H1 (cell line): ENCODE results near the gene HPN. TPM values are rescaled to one million over a fixed set of nuclear protein-coding genes. Genes with fewer than 3 reads are reported as not detected.

Source experiments
- CTCF ChIA-PET: fragments of 300-600 bp; sonication (Branson Sonifier 250); formaldehyde crosslinking; loops from one replicate; lab custom pipeline; 2021; ENCODE audit not compliant: partially characterized antibody; lab: Charles Lee
- POLR2A ChIA-PET: fragments of 300-600 bp; sonication (Branson Sonifier 250); formaldehyde crosslinking; loops from one replicate; lab custom pipeline; 2021; ENCODE audit warnings: inconsistent platforms; ENCODE audit not compliant: partially characterized antibody; lab: Charles Lee
- DNase-seq, 2 experiments: peaks; one replicate each; pipeline versions ENCODE4 v3.0.0 to v3.0.0-alpha.2; 2010 to 2022; ENCODE audit warnings: low spot score in 2 of 2, low read depth in 1 of 2, mixed read lengths in 1 of 2
- FAIRE-seq: peaks from 2 replicates; lab custom pipeline; 2011; peaks lifted over from hg19 to GRCh38; lab: Jason Lieb, UNC
- H2AFZ ChIP-seq: 2 replicates; pipeline ENCODE4 v1.8.1; 2012; ENCODE audit warnings: low read length, inconsistent platforms
- H2AK5ac ChIP-seq: 2 replicates; pipeline ENCODE4 v1.6.1; 2013; ENCODE audit warnings: low read depth, low read length
- H2BK120ac ChIP-seq: replicated peaks from 2 replicates; pipeline ENCODE3; 2013; ENCODE audit warnings: low read depth, low read length, inconsistent platforms
- H2BK12ac ChIP-seq: 2 replicates; pipeline ENCODE4 v1.6.1; 2013; ENCODE audit warnings: low read depth, low read length
- H2BK15ac ChIP-seq: 2 replicates; pipeline ENCODE4 v1.6.1; 2013; ENCODE audit warnings: low read length
- H2BK20ac ChIP-seq: 2 replicates; pipeline ENCODE4 v1.6.1; 2013; ENCODE audit warnings: low read length
- H2BK5ac ChIP-seq: 2 replicates; pipeline ENCODE4 v1.6.1; 2013; ENCODE audit warnings: low read depth, low read length
- H3K14ac ChIP-seq: 2 replicates; pipeline ENCODE4 v1.6.1; 2013; ENCODE audit warnings: inconsistent platforms; ENCODE audit not compliant: insufficient read length
- H3K18ac ChIP-seq: 2 replicates; pipeline ENCODE4 v1.6.1; 2013; ENCODE audit warnings: low read length; ENCODE audit errors: extremely low read depth
- H3K23ac ChIP-seq: 2 replicates; pipeline ENCODE4 v1.6.1; 2013; ENCODE audit warnings: inconsistent platforms; ENCODE audit not compliant: insufficient read length
- H3K23me2 ChIP-seq: 2 replicates; pipeline ENCODE4 v1.6.1; 2013; ENCODE audit warnings: low read depth, low read length
- H3K27ac ChIP-seq: 2 replicates; pipeline ENCODE4 v1.6.1; 2011; ENCODE audit warnings: low read depth, low read length, inconsistent platforms
- H3K27me3 ChIP-seq, 4 experiments: replicated peaks in 1 of 4; 1 replicate in 1 of 4; 2 replicates in 3 of 4; pipeline versions ENCODE4 v1.6.1 to v1.8.1; 2011 to 2013; ENCODE audit warnings: low read length in 3 of 4, mild to moderate bottlenecking in 3 of 4, inconsistent platforms in 2 of 4, mixed read lengths in 2 of 4, moderate library complexity in 1 of 4; ENCODE audit not compliant: control insufficient read depth in 3 of 4, insufficient read depth in 3 of 4; ENCODE audit errors: extremely low read depth in 1 of 4
- H3K36me3 ChIP-seq, 4 experiments: 2 replicates each; pipeline versions ENCODE4 v1.6.1 to v1.8.1; 2011 to 2013; ENCODE audit warnings: mild to moderate bottlenecking in 4 of 4, low read length in 3 of 4, moderate library complexity in 2 of 4, control low read depth in 1 of 4, inconsistent platforms in 1 of 4; ENCODE audit not compliant: insufficient read depth in 4 of 4, control insufficient read depth in 2 of 4
- H3K4ac ChIP-seq: replicated peaks from 2 replicates; pipeline ENCODE3; 2013; ENCODE audit warnings: low read length, low read depth, mixed read lengths, inconsistent platforms; ENCODE audit not compliant: insufficient read length
- H3K4me1 ChIP-seq, 4 experiments: replicated peaks in 1 of 4; 1 replicate in 1 of 4; 2 replicates in 3 of 4; pipeline versions ENCODE4 v1.6.1 to v1.8.1; 2011 to 2013; ENCODE audit warnings: low read length in 3 of 4, inconsistent platforms in 2 of 4, mixed read lengths in 1 of 4; ENCODE audit not compliant: insufficient read depth in 4 of 4, control insufficient read depth in 3 of 4
- H3K4me2 ChIP-seq, 2 experiments: 2 replicates each; pipeline versions ENCODE4 v1.6.1 to v1.8.1; 2011 to 2013; ENCODE audit warnings: low read depth in 2 of 2, low read length in 2 of 2, control low read depth in 1 of 2, inconsistent platforms in 1 of 2, mild to moderate bottlenecking in 1 of 2; ENCODE audit not compliant: insufficient read depth in 1 of 2
- H3K4me3 ChIP-seq, 4 experiments: fragments of 200-600, 300-600 bp in 1 of 4; sonication (generic), shearing (Covaris generic), sonication (Bioruptor Twin) in 1 of 4; 2 replicates each; pipeline versions ENCODE4 v1.5.1 to v1.8.1; 2011 to 2016; ENCODE audit warnings: low read length in 4 of 4, low read depth in 3 of 4, control low read depth in 2 of 4, inconsistent platforms in 2 of 4, mild to moderate bottlenecking in 2 of 4, mixed read lengths in 1 of 4, moderate library complexity in 1 of 4; ENCODE audit not compliant: insufficient read depth in 2 of 4; ENCODE audit errors: extremely low read depth in 1 of 4
- H3K56ac ChIP-seq: replicated peaks from 2 replicates; pipeline ENCODE3; 2013; ENCODE audit warnings: low read depth, mild to moderate bottlenecking, mixed read lengths, low read length, inconsistent platforms; ENCODE audit not compliant: insufficient read length
- H3K79me1 ChIP-seq: 2 replicates; pipeline ENCODE4 v1.6.1; 2013; ENCODE audit warnings: low read depth, low read length, control low read depth
- H3K79me2 ChIP-seq, 2 experiments: 2 replicates each; pipeline versions ENCODE4 v1.6.1 to v1.8.1; 2012 to 2013; ENCODE audit warnings: low read length in 2 of 2, mild to moderate bottlenecking in 2 of 2, inconsistent platforms in 1 of 2; ENCODE audit not compliant: insufficient read depth in 2 of 2, control insufficient read depth in 1 of 2
- H3K9ac ChIP-seq, 4 experiments: replicated peaks in 1 of 4; 1 replicate in 1 of 4; 2 replicates in 3 of 4; pipeline versions ENCODE4 v1.6.1 to v1.8.1; 2011 to 2013; ENCODE audit warnings: low read depth in 3 of 4, low read length in 3 of 4, control low read depth in 2 of 4, mild to moderate bottlenecking in 2 of 4, moderate library complexity in 2 of 4, inconsistent platforms in 1 of 4; ENCODE audit errors: extremely low read depth in 1 of 4
- H3K9me3 ChIP-seq, 2 experiments: 2 replicates each; pipeline versions ENCODE4 v1.6.1 to v1.8.1; 2012 to 2013; ENCODE audit warnings: mild to moderate bottlenecking in 2 of 2, moderate library complexity in 2 of 2, control low read depth in 1 of 2, inconsistent platforms in 1 of 2, low read depth in 1 of 2, low read length in 1 of 2, mixed read lengths in 1 of 2; ENCODE audit not compliant: insufficient read depth in 2 of 2
- H4K20me1 ChIP-seq, 2 experiments: replicated peaks in 1 of 2; 2 replicates each; pipeline versions ENCODE3 to v1.8.1; 2011 to 2013; ENCODE audit warnings: inconsistent platforms in 2 of 2, low read length in 2 of 2, mild to moderate bottlenecking in 1 of 2; ENCODE audit not compliant: insufficient read depth in 2 of 2, control insufficient read depth in 1 of 2
- H4K5ac ChIP-seq: 2 replicates; pipeline ENCODE4 v1.6.1; 2013; ENCODE audit warnings: low read length, low read depth, mixed read lengths, inconsistent platforms; ENCODE audit not compliant: insufficient read length
- H4K8ac ChIP-seq: 2 replicates; pipeline ENCODE4 v1.8.0; 2013; ENCODE audit warnings: mild to moderate bottlenecking, moderate library complexity, low read length, inconsistent platforms; ENCODE audit not compliant: insufficient read depth; ENCODE audit errors: extremely low read depth
- H4K91ac ChIP-seq: replicated peaks from 2 replicates; pipeline ENCODE3; 2013; ENCODE audit warnings: low read length, mixed read lengths, inconsistent platforms; ENCODE audit not compliant: insufficient read length
- ATF3 ChIP-seq: IDR thresholded peaks from 2 replicates; pipeline ENCODE4 v1.6.1; 2011; ENCODE audit warnings: low read depth, mild to moderate bottlenecking, low read length; ENCODE audit not compliant: insufficient read depth
- CHD1 ChIP-seq: IDR thresholded peaks from 2 replicates; pipeline ENCODE4 v1.6.1; 2012; ENCODE audit warnings: low read depth, low read length, improper control_type of control experiment
- CHD2 ChIP-seq: IDR thresholded peaks from 2 replicates; pipeline ENCODE4 v1.6.1; 2012; ENCODE audit warnings: low read length, improper control_type of control experiment
- EP300 ChIP-seq, 2 experiments: IDR thresholded peaks; 1 replicate in 1 of 2; 2 replicates in 1 of 2; pipeline ENCODE4 v1.6.1; 2011 to 2012; ENCODE audit warnings: low read depth in 2 of 2, low read length in 2 of 2, mild to moderate bottlenecking in 2 of 2, borderline replicate concordance in 1 of 2, inconsistent platforms in 1 of 2, moderate library complexity in 1 of 2
- EZH2 ChIP-seq: fragments of 200-600 bp; sonication (generic); IDR thresholded peaks from 2 replicates; pipeline ENCODE4 v1.7.1; 2012; ENCODE audit warnings: low read depth, mild to moderate bottlenecking, moderate library complexity, low read length, inconsistent platforms; ENCODE audit not compliant: severe bottlenecking
- FOSL1 ChIP-seq: IDR thresholded peaks from 2 replicates; pipeline ENCODE4 v1.6.1; 2011; ENCODE audit warnings: mild to moderate bottlenecking, low read depth, low read length, moderate library complexity; ENCODE audit not compliant: insufficient read depth
- HDAC2 ChIP-seq, 2 experiments: fragments of 300-600 bp in 1 of 2; sonication (generic) in 1 of 2; IDR thresholded peaks; 2 replicates each; pipeline ENCODE4 v1.6.1; 2011 to 2012; ENCODE audit warnings: low read depth in 2 of 2, low read length in 2 of 2, mild to moderate bottlenecking in 2 of 2, moderate library complexity in 2 of 2, borderline replicate concordance in 1 of 2, inconsistent platforms in 1 of 2
- KDM4A ChIP-seq: IDR thresholded peaks from one replicate; pipeline ENCODE4 v1.7.1; 2012; ENCODE audit warnings: low read depth, mild to moderate bottlenecking, moderate library complexity, low read length, inconsistent platforms; ENCODE audit not compliant: severe bottlenecking
- NANOG ChIP-seq: IDR thresholded peaks from 2 replicates; pipeline ENCODE4 v1.6.1; 2011; ENCODE audit warnings: low read length, low read depth, mild to moderate bottlenecking, inconsistent platforms; ENCODE audit not compliant: insufficient read depth, poor library complexity, severe bottlenecking
- SP1 ChIP-seq: IDR thresholded peaks from 2 replicates; pipeline ENCODE4 v1.6.1; 2011; ENCODE audit warnings: low read depth, low read length
- TAF1 ChIP-seq: IDR thresholded peaks from 2 replicates; pipeline ENCODE4 v1.6.1; 2011; ENCODE audit warnings: mild to moderate bottlenecking, low read depth, low read length
- WGBS, 2 experiments: shearing (Covaris generic) in 1 of 2; methylation state at CpG; one replicate each; pipeline versions ENCODE4 v1.1.6 to v1.1.7; 2013 to 2015; ENCODE audit warnings: low lambda C conversion rate in 2 of 2, mixed read lengths in 2 of 2, inconsistent platforms in 1 of 2, low coverage in 1 of 2, missing lambda C conversion rate in 1 of 2; ENCODE audit not compliant: insufficient replicate concordance in 2 of 2, insufficient coverage in 1 of 2, insufficient read length in 1 of 2; ENCODE audit errors: extremely low coverage in 1 of 2, missing lambda C conversion rate in 1 of 2; 5-methylcytosine and 5-hydroxymethylcytosine counted together
- polyA plus RNA-seq, 7 experiments: library from polyadenylated mRNA; depleted of rRNA in 3 of 7; stranded (reverse) in 5 of 7; unstranded in 2 of 7; fragments of >200 nt in 5 of 7; fragments of 200-250 nt in 2 of 7; gene quantifications; 1 replicate in 5 of 7; 2 replicates in 1 of 7; 4 replicates in 1 of 7; pipeline versions ENCODE4 v1.2.1 to v1.2.3, GENCODE V29; 2011 to 2013; ENCODE audit warnings: missing spikeins in 2 of 7, mixed read lengths in 2 of 7
- total RNA-seq: library from RNA; stranded (reverse); fragmentation: NEBNext Ultra II Directional; extraction: Animal tissue kit (Norgen Biotek cat#: 25700); gene quantifications from 2 replicates; pipeline ENCODE4 v1.2.1, GENCODE V29; 2021
- TF ChIP-seq, protein P1 (sequence below): IDR thresholded peaks from 2 replicates; pipeline ENCODE4 v1.6.1; 2012; ENCODE audit warnings: inconsistent platforms

Gene HPN
- total and polyA plus RNA-seq, 2 of the 8 experiments (the other 6 are each of a cell fraction or from before 2014, with no cell fraction given): 14.7 to 33.7 TPM

DNA sequence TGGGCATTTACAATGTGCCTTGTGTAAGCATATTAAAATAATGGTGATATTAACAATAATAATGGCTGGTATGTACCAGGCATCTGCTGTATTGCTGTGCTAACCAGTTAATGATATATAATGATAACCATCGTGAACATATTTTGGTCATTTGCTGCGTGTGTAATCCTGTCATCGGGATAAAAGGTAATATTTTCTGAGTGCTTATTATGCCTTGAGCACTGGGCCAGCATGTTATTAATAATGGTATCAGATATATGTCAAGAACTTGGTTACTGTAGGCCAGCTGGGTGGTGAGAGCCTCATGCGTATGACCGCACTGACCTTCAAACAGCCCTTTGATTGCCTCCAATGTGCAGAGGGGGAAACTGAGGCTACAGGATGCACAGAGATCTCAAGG lies 51.9 kb downstream of the HPN start:
- H4K8ac ChIP-seq: no peak overlapping the region
- no peak overlapping the region for H2BK20ac ChIP-seq
- no peak overlapping the region for H3K56ac ChIP-seq
- WGBS, 2 experiments: 96% methylated on average over 5 of the region's 5 CpGs; no CpG with 5 or more reads in 1 of the 2 experiments
- FAIRE-seq: no peak
- no peaks in the 10 kb centered on the region for H4K20me1 ChIP-seq
- CTCF ChIA-PET: interaction anchor here (0.9 to 5.1 kb wide), 6 partner anchors 10 to 50 kb away, joined by 3 to 56 read pairs (median 6); partner anchors contain the start of gene LGI4
- no peak overlapping the region for H3K18ac ChIP-seq
- no peak overlapping the region for H2BK12ac ChIP-seq
- no peak for DNase-seq
- H3K79me1 ChIP-seq: no peaks in the 10 kb centered on the region
- no peaks in the 10 kb centered on the region for H3K36me3 ChIP-seq
- no peaks in the 10 kb centered on the region for H3K79me2 ChIP-seq
- no peak overlapping the region for H2BK15ac ChIP-seq
- H4K5ac ChIP-seq: no peak overlapping the region
- POLR2A ChIA-PET: interaction anchor here (1.0 kb wide), 1 partner anchor 38 kb away, joined by 3 read pairs; no protein-coding TSS in a partner anchor
- no peak overlapping the region for H3K4ac ChIP-seq
- no peak overlapping the region for H3K9ac ChIP-seq
- H3K4me2 ChIP-seq: no peak overlapping the region
- no peak overlapping the region for H2BK120ac ChIP-seq
- peaks cover 5% of the 10 kb centered on the region; the same call in 1 of the 2 replicates for H3K23me2 ChIP-seq
- H3K14ac ChIP-seq: no peak overlapping the region
- no peak overlapping the region for H3K4me3 ChIP-seq
- H2BK5ac ChIP-seq: no peak overlapping the region
- no peak overlapping the region for H3K23ac ChIP-seq
- H3K9me3 ChIP-seq: no peaks in the 10 kb centered on the region
- H4K91ac ChIP-seq: no peak overlapping the region
- no peaks in the 10 kb centered on the region for H3K27me3 ChIP-seq
- no peak overlapping the region for H2AFZ ChIP-seq
- no peak overlapping the region; the same call in 1 of the 2 replicates for H2AK5ac ChIP-seq
- peaks cover 3 to 9% (median 6%) of the 10 kb centered on the region in 4 experiments; a peak in 6 of 7 replicates for H3K4me1 ChIP-seq
- no peak overlapping the region for H3K27ac ChIP-seq
- TF ChIP-seq EP300 (IDR thresholded peaks at IDR 0.05; ENCODE audit: borderline replicate concordance in 1 of 2, low read depth in 2 of 2, low read length in 2 of 2) (no peak), HDAC2 (IDR thresholded peaks at IDR 0.05; ENCODE audit: borderline replicate concordance in 1 of 2, low read depth in 2 of 2, low read length in 2 of 2) (no peak), ATF3 (no peak), KDM4A (no peak), CHD1 (no peak), TAF1 (no peak), CHD2 (no peak), SP1 (no peak), NANOG (no peak), FOSL1 (no peak), EZH2 (no peak)
- TF ChIP-seq, protein P1, sequence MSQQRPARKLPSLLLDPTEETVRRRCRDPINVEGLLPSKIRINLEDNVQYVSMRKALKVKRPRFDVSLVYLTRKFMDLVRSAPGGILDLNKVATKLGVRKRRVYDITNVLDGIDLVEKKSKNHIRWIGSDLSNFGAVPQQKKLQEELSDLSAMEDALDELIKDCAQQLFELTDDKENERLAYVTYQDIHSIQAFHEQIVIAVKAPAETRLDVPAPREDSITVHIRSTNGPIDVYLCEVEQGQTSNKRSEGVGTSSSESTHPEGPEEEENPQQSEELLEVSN: no peak
